K562 (cell line): Measurements from ENCODE around the gene PWWP2A. TPM values are rescaled to one million over a fixed set of nuclear protein-coding genes. Genes with fewer than 3 reads are reported as not detected.
A peak's percentile ranks its signal among the peaks of the same experiment; 100 is the strongest.

Source experiments
- ATAC-seq: fragments of 200-7000 bp; cut with Tn5 transposase; 3 replicates; pipeline ENCODE4 v1.9.1; 2020; ENCODE audit warnings: moderate library complexity
- BruUV-seq: library from RNA; stranded (reverse); fragments of 400-500 nt; replicated peaks from 2 replicates; lab custom pipeline; 2021; lab: Mats Ljungman, UMichigan
- CTCF ChIA-PET: fragments of 300-600 bp; formaldehyde crosslinking; extraction: SDS; loops from one replicate; lab custom pipeline; 2021; ENCODE audit warnings: low intra/inter-chr PET ratio; lab: Yijun Ruan, JAX
- POLR2A ChIA-PET: fragments of 300-600, 350-650 bp; sonication (Branson Sonifier 250); formaldehyde crosslinking; extraction: SDS; loops from one replicate; lab custom pipeline; 2021; ENCODE audit warnings: antibody characterized with exemption, inconsistent platforms; lab: Yijun Ruan, JAX
- DNase-seq, 4 experiments: peaks; one replicate each; pipeline versions ENCODE4 v3.0.0 to v3.0.0-alpha.2; 2011 to 2018; ENCODE audit warnings: low spot score in 3 of 4, mixed read lengths in 3 of 4; ENCODE audit errors: extremely low read depth in 1 of 4
- FAIRE-seq: peaks from 2 replicates; lab custom pipeline; 2011; peaks lifted over from hg19 to GRCh38; lab: Jason Lieb, UNC
- H2AFZ ChIP-seq: 2 replicates; pipeline ENCODE4 v1.6.0; 2011; ENCODE audit warnings: low read depth, low read length, control low read depth, inconsistent platforms
- H3K27ac ChIP-seq: fragments of 200-600 bp; 3 replicates; pipeline ENCODE4 v1.8.0; 2011; ENCODE audit warnings: low read depth, mild to moderate bottlenecking, control low read depth, inconsistent platforms, low read length, moderate library complexity, mixed read lengths; ENCODE audit errors: extremely low read depth
- H3K27me3 ChIP-seq, 2 experiments: fragments of 300-600 bp in 1 of 2; 2 replicates in 1 of 2; 3 replicates in 1 of 2; pipeline versions ENCODE4 v1.6.0 to v1.8.0; 2011; ENCODE audit warnings: inconsistent platforms in 2 of 2, low read length in 2 of 2, mild to moderate bottlenecking in 1 of 2, mixed read lengths in 1 of 2, moderate library complexity in 1 of 2; ENCODE audit not compliant: control insufficient read depth in 2 of 2, insufficient read depth in 2 of 2
- H3K36me3 ChIP-seq: fragments of 300-600 bp; 3 replicates; pipeline ENCODE4 v1.8.0; 2011; ENCODE audit warnings: mild to moderate bottlenecking, low read length, inconsistent platforms; ENCODE audit not compliant: control insufficient read depth, insufficient read depth
- H3K4me1 ChIP-seq, 2 experiments: fragments of 200-600 bp in 1 of 2; replicated peaks in 1 of 2; 2 replicates in 1 of 2; 3 replicates in 1 of 2; pipeline versions ENCODE4 v1.5.1 to v1.8.0; 2011; ENCODE audit warnings: inconsistent platforms in 2 of 2, low read length in 2 of 2, mild to moderate bottlenecking in 1 of 2, mixed read lengths in 1 of 2, moderate library complexity in 1 of 2; ENCODE audit not compliant: control insufficient read depth in 2 of 2, insufficient read depth in 2 of 2
- H3K4me2 ChIP-seq: 2 replicates; pipeline ENCODE4 v1.6.1; 2011; ENCODE audit warnings: low read length, control low read depth, inconsistent platforms, mixed read lengths; ENCODE audit not compliant: insufficient read depth
- H3K4me3 ChIP-seq: fragments of 200-600 bp; sonication (generic), shearing (Covaris generic); 2 replicates; pipeline ENCODE4 v1.5.1; 2016; ENCODE audit warnings: control low read depth, inconsistent platforms
- H3K79me2 ChIP-seq: fragments of 200-600 bp; 3 replicates; pipeline ENCODE4 v1.8.0; 2011; ENCODE audit warnings: low read length, inconsistent platforms; ENCODE audit not compliant: control insufficient read depth, insufficient read depth
- H3K9ac ChIP-seq, 2 experiments: 2 replicates each; pipeline versions ENCODE4 v1.6.0 to v1.6.1; 2011; ENCODE audit warnings: low read depth in 2 of 2, low read length in 2 of 2, control low read depth in 1 of 2, inconsistent platforms in 1 of 2, mild to moderate bottlenecking in 1 of 2, mixed read lengths in 1 of 2; ENCODE audit not compliant: insufficient read depth in 1 of 2
- H3K9me1 ChIP-seq: one replicate; pipeline ENCODE4 v1.6.0; 2011; ENCODE audit warnings: inconsistent platforms, mild to moderate bottlenecking, low read length, moderate library complexity; ENCODE audit not compliant: control insufficient read depth, insufficient read depth
- H3K9me3 ChIP-seq: replicated peaks from 2 replicates; pipeline ENCODE4 v1.5.1; 2011; ENCODE audit warnings: low read depth, low read length, inconsistent platforms; ENCODE audit not compliant: control insufficient read depth, insufficient read depth
- H4K20me1 ChIP-seq: replicated peaks from 2 replicates; pipeline ENCODE4 v1.6.1; 2011; ENCODE audit warnings: low read length, inconsistent platforms, mixed read lengths; ENCODE audit not compliant: control insufficient read depth, insufficient read depth
- CEBPG ChIP-seq, 3 experiments: fragments of 200-800 bp in 1 of 3; sonication (Bioruptor generic) in 1 of 3; sonication (generic) in 1 of 3; formaldehyde crosslinking in 1 of 3; IDR thresholded peaks in 2 of 3; conservative IDR thresholded peaks in 1 of 3; 2 replicates each; pipeline versions ENCODE4 v1.6.1 to v1.8.0; 2016 to 2022; ENCODE audit warnings: missing compliant biosample characterization in 2 of 3, missing genetic modification characterization in 2 of 3, mild to moderate bottlenecking in 1 of 3, missing genetic modification reagents in 1 of 3
- IRF2 ChIP-seq: sonication (generic); formaldehyde crosslinking; IDR thresholded peaks from 2 replicates; pipeline ENCODE4 v1.8.1; 2022; ENCODE audit warnings: mild to moderate bottlenecking, missing genetic modification reagents
- KAT7 ChIP-seq: sonication (generic); formaldehyde crosslinking; IDR thresholded peaks from 2 replicates; pipeline ENCODE4 v1.8.0; 2022; ENCODE audit warnings: missing genetic modification reagents, mild to moderate bottlenecking, borderline replicate concordance
- RAD21 ChIP-seq, 2 experiments: fragments of 250-450 bp in 1 of 2; fragments of 450-650 bp in 1 of 2; sonication (Bioruptor Pico) in 1 of 2; formaldehyde crosslinking in 1 of 2; IDR thresholded peaks in 1 of 2; conservative IDR thresholded peaks in 1 of 2; 2 replicates each; pipeline versions ENCODE4 v1.4.0 to v1.8.0; 2020 to 2022; ENCODE audit warnings: mild to moderate bottlenecking in 2 of 2, moderate library complexity in 1 of 2
- SRSF9 ChIP-seq: fragments of 200-400 bp; formaldehyde crosslinking; IDR thresholded peaks from 2 replicates; pipeline ENCODE4 v1.6.1; 2017; ENCODE audit warnings: low read depth, low read length, borderline replicate concordance
- TFAM ChIP-seq: fragments of 250-450 bp; sonication (Bioruptor Pico); conservative IDR thresholded peaks from 2 replicates; pipeline ENCODE4 v1.5.0; 2021; ENCODE audit warnings: mild to moderate bottlenecking, moderate library complexity
- ZKSCAN3 ChIP-seq: fragments of 250-450 bp; sonication (Bioruptor Pico); IDR thresholded peaks from 2 replicates; pipeline ENCODE4 v1.4.0; 2020
- ZKSCAN8 ChIP-seq: fragments of 200-800 bp; sonication (Bioruptor generic); IDR thresholded peaks from 2 replicates; pipeline ENCODE4 v1.6.1; 2016; ENCODE audit warnings: missing genetic modification characterization, missing compliant biosample characterization
- ZNF197 ChIP-seq: fragments of 200-800 bp; sonication (Bioruptor generic); IDR thresholded peaks from 2 replicates; pipeline ENCODE4 v1.6.1; 2016; ENCODE audit warnings: low read depth, missing genetic modification characterization, missing compliant biosample characterization
- ZNF274 ChIP-seq: IDR thresholded peaks from 2 replicates; pipeline ENCODE4 v1.6.1; 2011; ENCODE audit warnings: low read depth, mild to moderate bottlenecking, low read length, moderate library complexity, borderline replicate concordance
- ZNF311 ChIP-seq: fragments of 250-450 bp; sonication (Bioruptor Pico); IDR thresholded peaks from 2 replicates; pipeline ENCODE4 v1.4.0; 2020; ENCODE audit warnings: mild to moderate bottlenecking, moderate library complexity
- ZNF436 ChIP-seq: fragments of 250-450, 450-650 bp; sonication (Bioruptor Pico); formaldehyde crosslinking; IDR thresholded peaks from 2 replicates; pipeline ENCODE4 v1.7.0; 2020; ENCODE audit warnings: mild to moderate bottlenecking
- ZNF561 ChIP-seq: fragments of 450-650 bp; formaldehyde crosslinking; conservative IDR thresholded peaks from 2 replicates; pipeline ENCODE4 v1.4.0; 2020; ENCODE audit warnings: mild to moderate bottlenecking, moderate library complexity
- ZNF583 ChIP-seq: fragments of 250-450 bp; sonication (Bioruptor Pico); IDR thresholded peaks from 2 replicates; pipeline ENCODE4 v1.4.0; 2020
- ZNF584 ChIP-seq: fragments of 200-800 bp; sonication (Bioruptor generic); IDR thresholded peaks from 2 replicates; pipeline ENCODE4 v1.6.1; 2016; ENCODE audit warnings: low read depth, mild to moderate bottlenecking, missing genetic modification characterization, missing compliant biosample characterization
- WGBS: fragments of 100-300 bp; shearing (Covaris generic); methylation state at CpG from one replicate; pipeline ENCODE4 v1.1.6; 2016; ENCODE audit warnings: low coverage, mixed read lengths; ENCODE audit not compliant: insufficient coverage; ENCODE audit errors: missing lambda C conversion rate; 5-methylcytosine and 5-hydroxymethylcytosine counted together
- in situ Hi-C: fragments of 300-500 bp; cut with MboI; formaldehyde crosslinking; loops from 4 replicates; pipeline ENCODE4 v1.15.0; 2018; ENCODE audit warnings: inconsistent platforms, mixed read lengths
- intact Hi-C: fragments of 100-400 bp; cut with micrococcal nuclease; formaldehyde crosslinking; loops from 2 replicates; pipeline ENCODE4 v1.14.2; 2022
- polyA plus RNA-seq, 8 experiments: library from polyadenylated mRNA; depleted of rRNA in 4 of 8; stranded (reverse) in 5 of 8; unstranded in 3 of 8; fragments of >200 nt; fragmentation: Nextera tagmentation in 2 of 8; fragmentation: Illumina TruSeq in 1 of 8; extraction: Ambion mirVana in 2 of 8; extraction: Trizol in 1 of 8; gene quantifications; 2 replicates each; pipeline versions ENCODE4 v1.2.1 to v1.2.3, GENCODE V29; 2011 to 2014; ENCODE audit warnings: inconsistent platforms in 1 of 8, missing spikeins in 1 of 8
- total RNA-seq, 7 experiments: library from RNA; depleted of rRNA in 6 of 7; stranded (reverse); fragments of >200 nt in 6 of 7; fragmentation: Illumina TruSeq in 2 of 7; extraction: Trizol in 2 of 7; gene quantifications; 2 replicates each; pipeline versions ENCODE4 v1.2.1 to v1.2.3, GENCODE V29; 2011 to 2021; ENCODE audit warnings: low replicate concordance in 1 of 7
- TF ChIP-seq, protein P1 (sequence below): fragments of 250-450 bp; sonication (Bioruptor Pico); IDR thresholded peaks from 2 replicates; pipeline ENCODE4 v1.4.0; 2020

Gene PWWP2A
- total and polyA plus RNA-seq, 9 of the 15 experiments (the other 6 are each of a cell fraction or from before 2014, with no cell fraction given), result 2.7 to 26.3 (median 14.6) TPM

DNA sequence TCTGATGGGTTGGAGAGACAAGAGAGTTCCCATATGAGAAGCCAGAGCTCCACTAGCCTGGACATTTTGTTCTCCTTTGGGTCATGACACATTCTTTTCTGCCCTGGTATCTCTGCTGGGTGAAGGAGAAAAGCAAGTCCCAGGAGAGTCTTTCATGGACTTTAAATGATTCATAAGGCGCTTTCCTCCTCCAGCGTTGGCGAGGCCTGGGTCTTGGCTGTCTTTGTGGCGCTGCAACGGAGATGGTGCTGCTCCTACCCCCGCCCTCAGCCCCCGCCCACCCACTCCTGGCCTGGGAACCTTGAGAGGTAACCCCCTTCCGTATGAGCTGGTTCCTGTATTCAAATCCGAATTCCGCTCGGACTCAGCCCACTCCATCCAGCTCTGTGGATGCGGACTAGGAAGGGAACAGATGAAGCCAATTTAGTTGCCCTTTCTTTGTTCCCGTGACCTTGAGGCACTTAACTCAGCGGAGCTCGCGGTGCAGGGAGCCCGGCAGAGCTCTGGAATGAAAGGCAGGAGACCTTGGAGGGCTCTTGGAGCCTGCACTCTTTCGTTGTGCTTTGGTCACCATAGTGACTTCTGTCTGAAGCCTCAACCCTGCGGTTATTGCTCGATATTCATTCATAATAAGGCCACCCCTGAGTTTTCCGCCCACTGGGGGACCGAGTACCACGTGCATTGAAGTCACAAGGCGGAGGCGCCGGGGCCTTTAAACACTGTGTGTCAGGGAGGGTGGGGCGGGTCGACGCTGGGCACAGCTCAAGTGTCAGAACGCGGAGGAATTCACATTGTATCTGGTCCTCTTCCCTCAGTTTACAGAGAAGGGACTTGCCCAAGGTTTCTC is 14.0 kb upstream of the PWWP2A start:
- H3K4me2 ChIP-seq, result no peak overlapping the region
- no peaks in the 10 kb centered on the region for H3K79me2 ChIP-seq
- no peak overlapping the region for H3K27ac ChIP-seq
- DNase-seq, result peak in 1 of 4 experiments; percentile 12
- BruUV-seq, result no TSS peak
- H3K9me3 ChIP-seq, result no peaks in the 10 kb centered on the region
- ATAC-seq, result peak; percentile 60
- in situ Hi-C loops, result no loop called here
- H2AFZ ChIP-seq, result peak overlapping the region; percentile 80
- no peak overlapping the region; a peak in 1 of 4 replicates for H3K9ac ChIP-seq
- no peaks in the 10 kb centered on the region; a peak in 2 of 5 replicates for H3K4me1 ChIP-seq
- intact Hi-C loops, result no loop called here
- no peaks in the 10 kb centered on the region for H3K9me1 ChIP-seq
- H3K27me3 ChIP-seq, result no peaks in the 10 kb centered on the region
- TF ChIP-seq ZNF436 (CRISPR knock-in tag), result no peak
- TF ChIP-seq, protein P1, sequence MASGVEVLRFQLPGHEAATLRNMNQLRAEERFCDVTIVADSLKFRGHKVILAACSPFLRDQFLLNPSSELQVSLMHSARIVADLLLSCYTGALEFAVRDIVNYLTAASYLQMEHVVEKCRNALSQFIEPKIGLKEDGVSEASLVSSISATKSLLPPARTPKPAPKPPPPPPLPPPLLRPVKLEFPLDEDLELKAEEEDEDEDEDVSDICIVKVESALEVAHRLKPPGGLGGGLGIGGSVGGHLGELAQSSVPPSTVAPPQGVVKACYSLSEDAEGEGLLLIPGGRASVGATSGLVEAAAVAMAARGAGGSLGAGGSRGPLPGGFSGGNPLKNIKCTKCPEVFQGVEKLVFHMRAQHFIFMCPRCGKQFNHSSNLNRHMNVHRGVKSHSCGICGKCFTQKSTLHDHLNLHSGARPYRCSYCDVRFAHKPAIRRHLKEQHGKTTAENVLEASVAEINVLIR (CRISPR knock-in tag), result no peak
- no peak for TF ChIP-seq ZNF584
- TF ChIP-seq IRF2, result no peak
- TF ChIP-seq ZNF561 (CRISPR knock-in tag), result no peak
- no peak for TF ChIP-seq ZKSCAN3
- no peak for TF ChIP-seq ZNF311 (CRISPR knock-in tag)
- TF ChIP-seq SRSF9, result no peak
- TF ChIP-seq ZNF583 (CRISPR knock-in tag), result no peak
- TF ChIP-seq RAD21 (CRISPR knock-in tag; conservative IDR thresholded peaks at IDR 0.05 in 1 of 2, IDR thresholded peaks at IDR 0.05 in 1 of 2), result no peak
- TF ChIP-seq ZNF274, result no peak
- no peak for TF ChIP-seq CEBPG (CRISPR knock-in tag; IDR thresholded peaks at IDR 0.05)
- TF ChIP-seq CEBPG (tag; conservative IDR thresholded peaks at IDR 0.05 in 1 of 2, IDR thresholded peaks at IDR 0.05 in 1 of 2), result no peak
- no peak for TF ChIP-seq KAT7 (CRISPR knock-in tag)
- no peak for TF ChIP-seq ZKSCAN8
- TF ChIP-seq ZNF197 (CRISPR knock-in tag), result no peak
- TF ChIP-seq TFAM (CRISPR knock-in tag), result no peak
- 42% methylated on average over 16 of the region's 31 CpGs for WGBS
- no peak overlapping the region for H3K4me3 ChIP-seq
- no peak for FAIRE-seq
- no peaks in the 10 kb centered on the region for H4K20me1 ChIP-seq
- ChIA-PET CTCF (no interaction called here), POLR2A (interaction anchor here (0.6 to 0.9 kb wide), 3 partner anchors 10 to 269 kb away, joined by 3 to 4 read pairs (median 4); no protein-coding TSS in a partner anchor)
- H3K36me3 ChIP-seq, result no peaks in the 10 kb centered on the region
